ENCODE measurements around the gene TMEM131.
"Not testable (repeated sequence)": the region's sequence is repeated elsewhere in the genome, so short reads cannot be mapped to it uniquely, and the experiment has no call there.

TMEM131 gene

GRCh38 chr2:97910403-97911205 is 85.1 kb downstream of the TMEM131 start:
- DNase-seq: no peak

- no peak for DNase-seq
Measured at GRCh38 chr2:97908208-97908676, 87.5 kb downstream of the TMEM131 start.

GRCh38 chr2:97907369-97908100 is 88.2 kb downstream of the TMEM131 start:
- no peak for DNase-seq

GRCh38 chr2:97906307-97906706 is 89.4 kb downstream of the TMEM131 start:
- DNase-seq: no peak

- no peak for DNase-seq
Measured at GRCh38 chr2:97905294-97905693, 90.5 kb downstream of the TMEM131 start.

GRCh38 chr2:97901862-97902261 is 93.9 kb downstream of the TMEM131 start:
- DNase-seq: no peak

- DNase-seq: no peak
Measured at GRCh38 chr2:97900806-97901205, 94.9 kb downstream of the TMEM131 start.

- DNase-seq: not testable (repeated sequence)
Measured at GRCh38 chr2:97893042-97893441, 102.7 kb downstream of the TMEM131 start.

GRCh38 chr2:97891611-97892010 is 104.1 kb downstream of the TMEM131 start:
- DNase-seq: no peak

- no peak for DNase-seq
Measured at GRCh38 chr2:97889156-97889555, 106.6 kb downstream of the TMEM131 start.

- DNase-seq: no peak
Measured at GRCh38 chr2:97885841-97886240, 109.9 kb downstream of the TMEM131 start.

GRCh38 chr2:97880334-97880733 is 115.4 kb downstream of the TMEM131 start:
- no peak for DNase-seq

GRCh38 chr2:97878865-97879264 is 116.9 kb downstream of the TMEM131 start:
- DNase-seq: no peak

- not testable (repeated sequence) for DNase-seq
Measured at GRCh38 chr2:97878317-97878716, 117.4 kb downstream of the TMEM131 start.

- no peak for DNase-seq
Measured at GRCh38 chr2:97871096-97871780, 124.5 kb downstream of the TMEM131 start.

GRCh38 chr2:97870396-97870843 is 125.3 kb downstream of the TMEM131 start:
- DNase-seq: peak in 1 of 2 donors; percentile 2

- DNase-seq: no peak
Measured at GRCh38 chr2:97869722-97870346, 125.9 kb downstream of the TMEM131 start.

GRCh38 chr2:97868986-97869721 is 126.6 kb downstream of the TMEM131 start:
- DNase-seq: no peak

- no peak for DNase-seq
Measured at GRCh38 chr2:97863829-97864228, 131.9 kb downstream of the TMEM131 start.

- no peak for DNase-seq
Measured at GRCh38 chr2:97861177-97861576, 134.6 kb downstream of the TMEM131 start.

GRCh38 chr2:97858442-97858841 is 137.3 kb downstream of the TMEM131 start:
- no peak for DNase-seq

- no peak for DNase-seq
Measured at GRCh38 chr2:97857553-97857952, 138.2 kb downstream of the TMEM131 start.
